ENCODE measurements around the gene GPC5. TPM values are rescaled to one million over a fixed set of nuclear protein-coding genes. Genes with fewer than 3 reads are reported as not detected.
"Not testable (repeated sequence)": the region's sequence is repeated elsewhere in the genome, so short reads cannot be mapped to it uniquely, and the experiment has no call there.

GPC5 gene
- total RNA-seq, 4 donors from 2014 or later, result 0.47 TPM; not detected in 3

DNA sequence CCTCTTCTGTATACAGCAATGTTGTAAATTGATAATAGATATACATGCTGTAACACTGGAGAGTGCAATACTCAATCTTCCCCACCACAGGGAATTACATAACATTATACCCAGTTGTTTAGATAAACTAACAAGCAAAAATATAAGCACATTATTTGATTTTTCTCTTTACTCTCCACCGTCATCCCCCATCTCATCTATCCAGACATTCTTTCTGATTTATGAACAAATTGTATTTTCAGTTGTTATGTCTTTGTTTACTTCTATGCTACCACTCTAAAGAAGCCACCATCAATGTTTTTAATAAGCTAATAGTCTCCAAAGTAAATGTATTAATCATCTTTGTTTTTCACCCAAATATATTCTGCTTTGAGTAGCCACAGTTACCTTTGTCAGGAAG lies 1337.5 kb downstream of the GPC5 start:
- Histone ChIP-seq H3K36me3 (no peaks in the 10 kb centered on the region), H3K27ac (no peak overlapping the region), H3K27me3 (no peaks in the 10 kb centered on the region), H3K4me1 (no peaks in the 10 kb centered on the region), H3K9me3 (peaks cover 0 to 8% (median 0%) of the 10 kb centered on the region in 3 donors), H3K4me3 (no peak overlapping the region)
- TF ChIP-seq EP300 (IDR thresholded peaks at IDR 0.05) (no peak), POLR2A (IDR thresholded peaks at IDR 0.05) (no peak), POLR2AphosphoS5 (IDR thresholded peaks at IDR 0.05) (no peak)
- TF ChIP-seq, protein P1, sequence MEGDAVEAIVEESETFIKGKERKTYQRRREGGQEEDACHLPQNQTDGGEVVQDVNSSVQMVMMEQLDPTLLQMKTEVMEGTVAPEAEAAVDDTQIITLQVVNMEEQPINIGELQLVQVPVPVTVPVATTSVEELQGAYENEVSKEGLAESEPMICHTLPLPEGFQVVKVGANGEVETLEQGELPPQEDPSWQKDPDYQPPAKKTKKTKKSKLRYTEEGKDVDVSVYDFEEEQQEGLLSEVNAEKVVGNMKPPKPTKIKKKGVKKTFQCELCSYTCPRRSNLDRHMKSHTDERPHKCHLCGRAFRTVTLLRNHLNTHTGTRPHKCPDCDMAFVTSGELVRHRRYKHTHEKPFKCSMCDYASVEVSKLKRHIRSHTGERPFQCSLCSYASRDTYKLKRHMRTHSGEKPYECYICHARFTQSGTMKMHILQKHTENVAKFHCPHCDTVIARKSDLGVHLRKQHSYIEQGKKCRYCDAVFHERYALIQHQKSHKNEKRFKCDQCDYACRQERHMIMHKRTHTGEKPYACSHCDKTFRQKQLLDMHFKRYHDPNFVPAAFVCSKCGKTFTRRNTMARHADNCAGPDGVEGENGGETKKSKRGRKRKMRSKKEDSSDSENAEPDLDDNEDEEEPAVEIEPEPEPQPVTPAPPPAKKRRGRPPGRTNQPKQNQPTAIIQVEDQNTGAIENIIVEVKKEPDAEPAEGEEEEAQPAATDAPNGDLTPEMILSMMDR (IDR thresholded peaks at IDR 0.05), result no peak
- WGBS, 2 donors (ENCODE audit: low coverage in 1 of 2), result 84 to 100% methylated on average over 1 of the region's 1 CpG
- no peak for ATAC-seq

DNA sequence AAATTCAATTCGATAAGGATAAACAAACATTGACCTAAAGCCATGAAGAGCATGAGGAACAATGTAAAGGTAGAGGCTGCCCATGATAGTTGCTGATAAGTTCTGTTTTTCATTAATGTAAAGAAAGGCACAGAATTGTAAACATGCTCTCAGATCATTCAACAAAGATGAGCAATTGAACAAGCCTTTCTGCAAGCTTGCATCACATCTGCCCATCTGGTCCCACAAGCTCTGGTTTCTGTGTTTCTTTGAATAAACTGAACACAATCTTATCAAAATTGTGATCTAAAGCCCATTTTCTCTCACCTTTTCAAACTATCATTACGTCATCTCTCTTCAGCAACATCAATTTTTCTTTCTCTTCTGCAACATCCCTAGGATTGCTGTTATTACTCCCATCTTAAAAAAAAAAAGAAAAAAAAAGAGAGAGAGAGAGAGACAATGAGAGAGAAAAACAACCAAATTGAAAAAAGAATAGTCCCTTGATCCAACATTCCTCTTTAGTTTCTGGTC lies 1340.9 kb downstream of the GPC5 start:
- Histone ChIP-seq H3K4me1 (no peaks in the 10 kb centered on the region), H3K27me3 (no peaks in the 10 kb centered on the region), H3K9me3 (peaks cover 0 to 8% (median 0%) of the 10 kb centered on the region in 3 donors), H3K27ac (no peak overlapping the region), H3K4me3 (no peak overlapping the region), H3K36me3 (no peaks in the 10 kb centered on the region)
- no peak for TF ChIP-seq POLR2A (IDR thresholded peaks at IDR 0.05)
- TF ChIP-seq POLR2AphosphoS5 (IDR thresholded peaks at IDR 0.05), result no peak
- TF ChIP-seq, protein P1 (IDR thresholded peaks at IDR 0.05), result no peak
- no peak for TF ChIP-seq EP300 (IDR thresholded peaks at IDR 0.05)
- 60 to 68% methylated on average over 1 to 2 of the region's 2 CpGs for WGBS, 2 donors (ENCODE audit: low coverage in 1 of 2)
- no peak for ATAC-seq

DNA sequence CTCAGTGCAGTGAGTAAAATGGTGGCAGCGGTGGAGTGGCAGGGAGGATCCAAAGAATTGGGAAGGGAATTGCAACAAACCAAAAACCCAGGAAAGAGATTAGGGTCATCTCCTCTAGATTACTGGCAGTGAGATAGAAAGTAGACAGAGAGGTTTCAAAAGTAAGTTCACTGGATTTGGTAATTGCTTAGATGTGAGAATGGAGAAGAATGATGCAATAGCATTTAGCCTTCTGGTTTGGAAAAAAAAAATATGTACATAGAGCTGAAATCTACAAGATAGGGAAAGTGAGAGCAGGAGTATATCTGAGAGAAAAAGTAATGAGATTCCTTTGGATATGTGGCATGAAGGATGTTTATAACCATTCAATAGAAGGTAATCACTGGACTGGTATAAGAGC lies 1345.6 kb downstream of the GPC5 start:
- no peaks in the 10 kb centered on the region for H3K4me1 ChIP-seq
- no peak for ATAC-seq
- no peaks in the 10 kb centered on the region for H3K36me3 ChIP-seq
- H3K9me3 ChIP-seq, result no peaks in the 10 kb centered on the region
- H3K27ac ChIP-seq, result no peak overlapping the region
- 88 to 100% methylated on average over 1 of the region's 1 CpG for WGBS, 2 donors (ENCODE audit: low coverage in 1 of 2)
- no peak overlapping the region for H3K4me3 ChIP-seq
- no peaks in the 10 kb centered on the region for H3K27me3 ChIP-seq
- no peak for TF ChIP-seq EP300 (IDR thresholded peaks at IDR 0.05)
- no peak for TF ChIP-seq POLR2AphosphoS5 (IDR thresholded peaks at IDR 0.05)
- no peak for TF ChIP-seq POLR2A (IDR thresholded peaks at IDR 0.05)
- TF ChIP-seq, protein P1 (IDR thresholded peaks at IDR 0.05), result no peak

DNA sequence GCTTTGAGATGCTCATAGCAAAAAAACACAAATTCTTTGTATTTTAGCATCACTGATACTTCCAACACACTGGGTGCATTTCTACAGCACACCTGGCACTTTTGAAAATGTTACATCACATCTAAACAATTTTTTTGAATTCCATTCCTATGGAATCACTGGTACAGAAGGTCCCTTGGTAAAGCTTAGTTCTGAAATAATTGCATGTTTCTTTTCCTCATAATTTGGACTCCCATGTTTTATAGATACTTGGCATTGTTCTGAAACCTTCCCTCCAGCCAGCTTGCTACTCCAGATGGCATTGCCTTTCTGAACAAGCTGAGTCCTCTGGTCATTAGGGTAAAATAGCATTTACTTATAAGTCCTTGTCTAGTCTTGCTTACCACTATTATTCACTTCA lies 1346.8 kb downstream of the GPC5 start:
- Histone ChIP-seq H3K27me3 (no peaks in the 10 kb centered on the region), H3K4me1 (no peaks in the 10 kb centered on the region), H3K36me3 (no peaks in the 10 kb centered on the region), H3K4me3 (no peak overlapping the region), H3K9me3 (no peaks in the 10 kb centered on the region), H3K27ac (no peak overlapping the region)
- no peak for ATAC-seq
- TF ChIP-seq EP300 (IDR thresholded peaks at IDR 0.05), result no peak
- no peak for TF ChIP-seq POLR2A (IDR thresholded peaks at IDR 0.05)
- TF ChIP-seq, protein P1 (IDR thresholded peaks at IDR 0.05), result no peak
- TF ChIP-seq POLR2AphosphoS5 (IDR thresholded peaks at IDR 0.05), result no peak

DNA sequence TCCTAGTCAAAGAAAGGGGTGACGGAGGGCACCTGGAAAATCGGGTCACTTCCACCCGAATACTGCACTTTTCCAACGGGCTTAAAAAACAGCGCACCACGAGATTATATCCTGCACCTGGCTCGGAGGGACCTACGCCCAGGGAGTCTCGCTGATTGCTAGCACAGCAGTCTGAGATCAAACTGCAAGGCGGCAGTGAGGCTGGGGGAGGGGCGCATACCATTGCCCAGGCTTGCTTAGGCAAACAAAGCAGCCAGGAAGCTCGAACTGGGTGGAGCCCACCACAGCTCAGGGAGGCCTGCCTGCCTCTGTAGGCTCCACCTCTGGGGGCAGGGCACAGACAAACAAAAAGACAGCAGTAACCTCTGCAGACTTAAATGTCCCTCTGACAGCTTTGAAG lies 1354.3 kb downstream of the GPC5 start:
- no CpG with 5 or more reads among the region's 12 CpGs for WGBS, 2 donors (ENCODE audit: low coverage in 1 of 2)
- not testable (repeated sequence) for ATAC-seq

More for the DNA sequence above, 1354.3 kb downstream of the GPC5 start:
- not testable (repeated sequence) for H3K4me1 ChIP-seq, H3K4me3 ChIP-seq, H3K9me3 ChIP-seq, H3K27ac ChIP-seq, H3K36me3 ChIP-seq, H3K27me3 ChIP-seq
